CMK (cell line): ENCODE data around the gene SMYD3.

Experiments used
- DNase-seq: peaks from one replicate; pipeline ENCODE4 v3.0.0-alpha.2; 2010; ENCODE audit warnings: low read depth

The SMYD3 gene

GRCh38 chr1:246304484-246305259 lies 202.4 kb downstream of the SMYD3 start:
- DNase-seq = no peak

- DNase-seq = no peak
Measured at GRCh38 chr1:246302711-246303317, 204.3 kb downstream of the SMYD3 start.

- no peak for DNase-seq
Measured at GRCh38 chr1:246302251-246302625, 204.8 kb downstream of the SMYD3 start.

GRCh38 chr1:246301553-246302250 lies 205.4 kb downstream of the SMYD3 start:
- no peak for DNase-seq

GRCh38 chr1:246300626-246301549 lies 206.2 kb downstream of the SMYD3 start:
- no peak for DNase-seq

GRCh38 chr1:246297279-246298265 lies 209.5 kb downstream of the SMYD3 start:
- no peak for DNase-seq

- no peak for DNase-seq
Measured at GRCh38 chr1:246295968-246296367, 211.1 kb downstream of the SMYD3 start.

- no peak for DNase-seq
Measured at GRCh38 chr1:246295340-246295739, 211.7 kb downstream of the SMYD3 start.

- no peak for DNase-seq
Measured at GRCh38 chr1:246294263-246294662, 212.8 kb downstream of the SMYD3 start.

- no peak for DNase-seq
Measured at GRCh38 chr1:246293366-246294121, 213.5 kb downstream of the SMYD3 start.

- DNase-seq = no peak
Measured at GRCh38 chr1:246292571-246292970, 214.5 kb downstream of the SMYD3 start.

GRCh38 chr1:246291127-246291526 lies 216.0 kb downstream of the SMYD3 start:
- no peak for DNase-seq

GRCh38 chr1:246283771-246284410 lies 223.2 kb downstream of the SMYD3 start:
- DNase-seq = no peak

- DNase-seq = no peak
Measured at GRCh38 chr1:246281639-246282038, 225.4 kb downstream of the SMYD3 start.

GRCh38 chr1:246281195-246281594 lies 225.9 kb downstream of the SMYD3 start:
- no peak for DNase-seq

- DNase-seq = peak; percentile 15
Measured at GRCh38 chr1:246280551-246280950, 226.5 kb downstream of the SMYD3 start.

- DNase-seq = no peak
Measured at GRCh38 chr1:246279402-246279801, 227.7 kb downstream of the SMYD3 start.

- no peak for DNase-seq
Measured at GRCh38 chr1:246278371-246278770, 228.7 kb downstream of the SMYD3 start.

- no peak for DNase-seq
Measured at GRCh38 chr1:246275036-246275435, 232.0 kb downstream of the SMYD3 start.

GRCh38 chr1:246274186-246274585 lies 232.9 kb downstream of the SMYD3 start:
- no peak for DNase-seq
